Mammary epithelial cell (primary cell): ENCODE measurements around the gene TSPAN7.

Experiments used
- CTCF ChIP-seq, 2 donors: IDR thresholded peaks in 1 of 2; conservative IDR thresholded peaks in 1 of 2; 2 replicates each; pipeline ENCODE4 v1.5.1; 2011 to 2012; ENCODE audit warnings: inconsistent platforms in 2 of 2, low read length in 2 of 2, mild to moderate bottlenecking in 2 of 2, control low read depth in 1 of 2, low read depth in 1 of 2; ENCODE audit not compliant: insufficient read depth in 1 of 2; ENCODE audit errors: extremely low read depth in 1 of 2
- EZH2 ChIP-seq: IDR thresholded peaks from 2 replicates; pipeline ENCODE4 v1.6.1; 2012; ENCODE audit warnings: low read length, inconsistent platforms, borderline replicate concordance

- TF ChIP-seq CTCF (conservative IDR thresholded peaks at IDR 0.05 in 1 of 2, IDR thresholded peaks at IDR 0.05 in 1 of 2; ENCODE audit: extremely low read depth in 1 of 2, insufficient read depth in 1 of 2, low read depth in 1 of 2, low read length in 2 of 2) (no peak), EZH2 (no peak)
Measured at GRCh38 chrX:38639730-38640129, 78.4 kb downstream of the TSPAN7 start.
